ENCODE data around the gene PSMD3.
"Not testable (repeated sequence)": the region's sequence is repeated elsewhere in the genome, so short reads cannot be mapped to it uniquely, and the experiment has no call there.

The PSMD3 gene

GRCh38 chr17:39996800-39997199, 16.2 kb downstream of the PSMD3 start:
- DNase-seq (ENCODE audit: low spot score): no peak
- FAIRE-seq: no peak

DNA sequence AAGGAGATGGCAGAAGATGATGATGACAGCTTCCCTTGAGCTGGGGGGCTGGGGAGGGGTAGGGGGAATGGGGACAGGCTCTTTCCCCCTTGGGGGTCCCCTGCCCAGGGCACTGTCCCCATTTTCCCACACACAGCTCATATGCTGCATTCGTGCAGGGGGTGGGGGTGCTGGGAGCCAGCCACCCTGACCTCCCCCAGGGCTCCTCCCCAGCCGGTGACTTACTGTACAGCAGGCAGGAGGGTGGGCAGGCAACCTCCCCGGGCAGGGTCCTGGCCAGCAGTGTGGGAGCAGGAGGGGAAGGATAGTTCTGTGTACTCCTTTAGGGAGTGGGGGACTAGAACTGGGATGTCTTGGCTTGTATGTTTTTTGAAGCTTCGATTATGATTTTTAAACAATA, 16.9 kb downstream of the PSMD3 start:
- FAIRE-seq (no peak), DNase-seq (ENCODE audit: low spot score) (no peak)

GRCh38 chr17:39999067-39999466, 18.5 kb downstream of the PSMD3 start:
- DNase-seq (ENCODE audit: low spot score) (no peak), FAIRE-seq (no peak)

- DNase-seq (ENCODE audit: low spot score) (no peak), FAIRE-seq (no peak)
These were observed 19.6 kb downstream of the PSMD3 start for GRCh38 chr17:40000161-40000560.

GRCh38 chr17:40001335-40001734, 20.7 kb downstream of the PSMD3 start:
- not testable (repeated sequence) for DNase-seq (ENCODE audit: low spot score); FAIRE-seq

DNA sequence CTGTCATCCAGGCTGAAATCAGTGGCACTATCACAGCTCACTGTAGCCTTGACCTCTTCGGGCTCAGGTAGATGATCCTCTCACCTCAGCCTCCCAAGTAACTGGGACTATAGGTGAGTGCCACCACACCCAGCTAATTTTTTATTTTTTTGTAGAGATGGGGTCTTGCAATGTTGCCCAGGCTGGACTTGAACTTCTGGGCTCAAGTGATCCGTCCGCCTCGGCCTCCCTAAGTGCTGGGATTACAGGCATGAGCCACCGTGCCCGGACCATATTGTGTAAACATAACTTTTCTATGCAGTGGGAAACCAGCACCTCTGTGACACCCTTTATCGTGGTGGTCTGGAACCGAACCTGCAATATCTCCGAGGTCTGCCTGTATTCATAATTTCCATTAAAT, 23.5 kb downstream of the PSMD3 start:
- DNase-seq (ENCODE audit: low spot score) (no peak), FAIRE-seq (no peak)

DNA sequence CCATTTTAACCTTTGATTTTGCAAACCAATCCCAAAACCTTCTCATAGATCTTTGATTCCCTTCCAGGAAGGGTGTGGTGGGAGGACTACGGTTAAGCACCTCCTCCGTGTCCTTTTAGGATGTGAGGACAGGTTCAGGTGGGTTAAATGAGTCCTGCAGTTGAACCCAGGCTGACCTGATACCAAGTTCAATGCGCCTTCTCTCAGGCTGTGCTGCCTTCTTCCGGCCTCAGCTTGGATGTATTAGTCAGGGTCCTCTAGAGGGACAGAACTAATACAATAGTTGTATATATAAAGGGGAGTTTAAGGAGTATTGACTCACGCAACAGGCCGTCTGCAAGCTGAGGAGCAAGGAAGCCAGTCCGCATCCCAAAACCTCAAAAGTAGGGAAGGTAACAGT, 24.1 kb downstream of the PSMD3 start:
- no peak for FAIRE-seq

DNA sequence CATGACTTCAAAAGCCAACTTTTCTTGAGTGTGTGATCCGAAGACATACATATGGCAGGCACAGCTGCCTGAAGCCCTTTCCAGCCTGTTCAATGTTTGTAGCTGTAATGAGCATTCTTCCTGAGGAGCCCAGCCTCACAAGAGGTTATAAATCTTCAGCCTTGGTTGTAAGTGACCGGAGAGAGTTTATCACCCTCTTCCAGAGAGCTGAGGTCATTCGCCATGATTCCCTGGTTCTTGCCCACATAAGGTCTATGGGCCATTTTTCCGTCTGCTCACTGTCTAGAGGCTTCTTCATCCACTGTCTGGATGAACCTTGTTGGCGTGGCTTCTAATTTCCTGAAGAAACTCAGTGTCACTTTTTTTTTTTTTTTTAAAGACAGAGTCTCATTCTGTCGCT, 24.9 kb downstream of the PSMD3 start:
- FAIRE-seq (no peak), DNase-seq (ENCODE audit: low spot score) (no peak)

More for the DNA sequence above, 24.1 kb downstream of the PSMD3 start:
- DNase-seq (ENCODE audit: low spot score): no peak

DNA sequence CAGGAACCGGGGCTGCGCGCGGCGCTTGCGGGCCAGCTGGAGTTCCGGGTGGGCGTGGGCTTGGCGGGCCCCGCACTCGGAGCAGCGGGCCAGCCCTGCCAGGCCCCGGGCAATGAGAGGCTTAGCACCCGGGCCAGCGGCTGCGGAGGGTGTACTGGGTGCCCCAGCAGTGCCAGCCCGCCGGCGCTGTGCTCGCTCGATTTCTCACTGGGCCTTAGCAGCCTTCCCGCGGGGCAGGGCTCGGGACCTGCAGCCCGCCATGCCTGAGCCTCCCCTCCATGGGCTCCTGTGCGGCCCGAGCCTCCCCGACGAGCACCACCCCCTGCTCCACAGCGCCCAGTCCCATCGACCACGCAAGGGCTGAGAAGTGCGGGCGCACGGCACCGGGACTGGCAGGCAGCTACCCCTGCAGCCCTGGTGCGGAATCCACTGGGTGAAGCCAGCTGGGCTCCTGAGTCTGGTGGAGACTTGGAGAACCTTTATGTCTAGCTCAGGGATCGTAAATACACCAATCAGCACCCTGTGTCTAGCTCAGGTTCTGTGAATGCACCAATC, 30.4 kb downstream of the PSMD3 start:
- FAIRE-seq; DNase-seq (ENCODE audit: low spot score): not testable (repeated sequence)

DNA sequence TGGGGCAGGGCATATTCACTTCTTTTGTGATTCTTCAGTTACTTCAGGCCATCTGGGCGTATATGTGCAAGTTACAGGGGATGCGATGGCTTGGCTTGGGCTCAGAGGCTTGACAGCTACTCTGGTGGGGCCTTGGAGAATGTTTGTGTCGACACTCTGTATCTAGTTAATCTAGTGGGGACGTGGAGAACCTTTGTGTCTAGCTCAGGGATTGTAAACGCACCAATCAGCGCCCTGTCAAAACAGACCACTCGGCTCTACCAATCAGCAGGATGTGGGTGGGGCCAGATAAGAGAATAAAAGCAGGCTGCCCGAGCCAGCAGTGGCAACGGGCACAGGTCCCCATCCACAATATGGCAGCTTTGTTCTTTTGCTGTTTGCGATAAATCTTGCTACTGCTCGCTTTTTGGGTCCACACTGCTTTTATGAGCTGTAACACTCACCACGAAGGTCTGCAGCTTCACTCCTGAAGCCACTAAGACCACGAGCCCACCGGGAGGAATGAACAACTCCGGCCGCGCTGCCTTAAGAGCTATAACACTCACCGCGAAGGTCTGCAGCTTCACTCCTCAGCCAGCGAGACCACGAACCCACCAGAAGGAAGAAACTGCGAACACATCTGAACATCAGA, 31.5 kb downstream of the PSMD3 start:
- not testable (repeated sequence) for DNase-seq (ENCODE audit: low spot score); FAIRE-seq

DNA sequence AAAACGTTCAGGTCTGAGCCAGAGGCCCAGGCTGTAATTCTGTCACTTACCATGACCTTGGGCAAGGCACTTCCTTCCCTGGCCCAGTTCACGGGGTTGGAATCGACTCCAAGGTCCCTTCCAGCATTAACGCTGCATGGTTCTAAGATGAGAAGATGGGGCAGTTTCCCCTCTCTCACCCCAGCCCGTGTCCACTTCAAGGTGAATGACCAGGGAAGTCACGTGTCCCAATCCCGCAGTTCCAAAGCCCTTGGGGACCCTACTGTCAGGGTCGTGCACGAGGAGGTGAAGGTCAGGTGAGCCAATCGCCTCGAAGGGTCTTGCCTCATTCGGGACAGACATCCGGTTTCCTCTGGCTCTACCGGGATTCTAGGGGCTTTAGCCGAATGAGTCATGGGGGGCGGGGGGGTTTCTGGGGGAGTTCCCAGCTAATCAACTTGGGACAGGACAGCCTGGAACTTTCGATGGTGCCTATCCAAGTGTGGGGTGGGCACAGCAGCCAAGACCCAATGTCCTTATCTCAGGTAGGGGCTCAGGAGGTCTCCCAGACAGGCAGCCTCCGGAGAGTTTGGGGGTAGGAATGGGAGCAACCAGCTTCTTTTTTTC, 33.9 kb downstream of the PSMD3 start:
- DNase-seq (ENCODE audit: low spot score) (no peak), FAIRE-seq (no peak)

DNA sequence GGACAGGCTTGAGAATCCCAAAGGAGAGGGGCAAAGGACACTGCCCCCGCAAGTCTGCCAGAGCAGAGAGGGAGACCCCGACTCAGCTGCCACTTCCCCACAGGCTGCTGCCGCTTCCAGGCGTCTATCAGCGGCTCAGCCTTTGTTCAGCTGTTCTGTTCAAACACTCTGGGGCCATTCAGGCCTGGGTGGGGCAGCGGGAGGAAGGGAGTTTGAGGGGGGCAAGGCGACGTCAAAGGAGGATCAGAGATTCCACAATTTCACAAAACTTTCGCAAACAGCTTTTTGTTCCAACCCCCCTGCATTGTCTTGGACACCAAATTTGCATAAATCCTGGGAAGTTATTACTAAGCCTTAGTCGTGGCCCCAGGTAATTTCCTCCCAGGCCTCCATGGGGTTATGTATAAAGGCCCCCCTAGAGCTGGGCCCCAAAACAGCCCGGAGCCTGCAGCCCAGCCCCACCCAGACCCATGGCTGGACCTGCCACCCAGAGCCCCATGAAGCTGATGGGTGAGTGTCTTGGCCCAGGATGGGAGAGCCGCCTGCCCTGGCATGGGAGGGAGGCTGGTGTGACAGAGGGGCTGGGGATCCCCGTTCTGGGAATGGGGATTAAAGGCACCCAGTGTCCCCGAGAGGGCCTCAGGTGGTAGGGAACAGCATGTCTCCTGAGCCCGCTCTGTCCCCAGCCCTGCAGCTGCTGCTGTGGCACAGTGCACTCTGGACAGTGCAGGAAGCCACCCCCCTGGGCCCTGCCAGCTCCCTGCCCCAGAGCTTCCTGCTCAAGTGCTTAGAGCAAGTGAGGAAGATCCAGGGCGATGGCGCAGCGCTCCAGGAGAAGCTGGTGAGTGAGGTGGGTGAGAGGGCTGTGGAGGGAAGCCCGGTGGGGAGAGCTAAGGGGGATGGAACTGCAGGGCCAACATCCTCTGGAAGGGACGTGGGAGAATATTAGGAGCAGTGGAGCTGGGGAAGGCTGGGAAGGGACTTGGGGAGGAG, 34.7 kb downstream of the PSMD3 start, which contains the start of gene CSF3:
CSF3 (plus strand) TSS at position 436 of the 993 bp plus-strand sequence; CDS start at position 471, 35 bp downstream.
- no peak for FAIRE-seq

GRCh38 chr17:40015998-40016985, 35.7 kb downstream of the PSMD3 start:
- no peak for FAIRE-seq
- DNase-seq (ENCODE audit: low spot score): no peak

More for the DNA sequence above, 34.7 kb downstream of the PSMD3 start, which contains the start of gene CSF3:
- no peak for DNase-seq (ENCODE audit: low spot score)

GRCh38 chr17:40017422-40018080, 36.9 kb downstream of the PSMD3 start:
- FAIRE-seq (no peak), DNase-seq (ENCODE audit: low spot score) (no peak)

DNA sequence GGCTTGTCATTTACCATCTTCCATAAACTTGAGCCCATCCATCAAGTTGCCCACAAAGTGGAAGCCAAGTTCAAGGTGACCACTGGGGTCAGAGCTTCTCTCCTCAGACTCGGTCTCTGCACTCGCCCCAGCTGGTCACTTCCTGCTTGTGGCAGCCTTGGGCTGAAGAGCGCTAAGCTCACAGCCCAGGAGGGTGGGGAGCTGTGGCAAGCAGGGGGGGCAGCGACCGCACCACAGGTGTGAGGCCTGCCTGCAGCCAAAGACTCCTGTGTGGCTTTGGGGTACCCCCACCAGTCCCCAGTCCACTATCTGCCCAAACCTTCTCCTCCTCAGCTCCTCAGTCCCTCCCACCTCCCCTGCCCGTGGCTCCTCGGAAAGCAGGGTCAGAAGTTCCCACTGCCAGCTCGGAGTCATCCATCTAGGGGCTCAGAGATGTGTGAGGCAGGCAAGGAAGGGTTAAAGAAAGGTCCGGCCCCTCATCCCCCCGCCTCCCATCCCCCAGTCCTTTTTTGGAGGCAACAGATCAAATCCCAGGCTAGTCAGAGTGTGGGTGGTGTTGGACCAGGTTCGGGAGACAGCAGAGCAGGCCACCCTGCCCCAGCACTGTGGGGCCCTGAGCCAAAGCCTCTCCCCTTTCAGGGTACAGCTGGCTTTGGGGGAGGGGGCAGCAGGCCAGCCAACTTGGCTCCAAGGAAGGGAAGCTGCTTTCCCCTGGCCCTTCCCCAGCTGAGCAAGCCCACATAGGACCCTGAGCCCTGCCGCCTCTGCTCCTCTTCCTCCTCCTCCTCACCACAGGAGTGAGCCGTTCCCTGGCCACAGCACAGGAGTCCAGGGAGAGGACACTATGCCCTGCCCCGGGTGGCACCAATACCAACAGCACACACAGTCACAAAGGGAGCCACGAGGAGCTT, 37.9 kb downstream of the PSMD3 start:
- no peak for FAIRE-seq
- DNase-seq (ENCODE audit: low spot score): no peak

GRCh38 chr17:40019140-40019991, 38.8 kb downstream of the PSMD3 start:
- FAIRE-seq: no peak
- no peak for DNase-seq (ENCODE audit: low spot score)

DNA sequence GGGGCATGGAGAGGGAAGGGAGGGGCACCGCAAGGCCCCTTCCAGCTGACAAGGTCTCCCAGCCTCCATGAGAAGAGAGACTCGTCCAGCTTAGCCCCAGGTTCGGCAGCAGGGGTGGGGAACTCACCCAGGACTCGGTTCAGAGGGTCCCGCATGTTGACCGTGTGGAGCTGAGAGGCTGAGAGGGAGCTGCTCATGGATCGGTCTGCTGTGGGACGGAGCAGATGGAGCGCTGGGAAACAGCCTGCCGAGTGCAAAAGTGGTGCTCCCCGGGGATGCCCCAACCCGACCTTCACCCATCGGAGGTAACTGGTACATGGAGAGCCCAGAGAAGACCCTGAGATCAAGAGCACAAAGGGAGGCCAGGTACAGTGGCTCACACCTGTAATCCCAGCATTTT, 39.5 kb downstream of the PSMD3 start:
- DNase-seq (ENCODE audit: low spot score) (no peak), FAIRE-seq (no peak)

DNA sequence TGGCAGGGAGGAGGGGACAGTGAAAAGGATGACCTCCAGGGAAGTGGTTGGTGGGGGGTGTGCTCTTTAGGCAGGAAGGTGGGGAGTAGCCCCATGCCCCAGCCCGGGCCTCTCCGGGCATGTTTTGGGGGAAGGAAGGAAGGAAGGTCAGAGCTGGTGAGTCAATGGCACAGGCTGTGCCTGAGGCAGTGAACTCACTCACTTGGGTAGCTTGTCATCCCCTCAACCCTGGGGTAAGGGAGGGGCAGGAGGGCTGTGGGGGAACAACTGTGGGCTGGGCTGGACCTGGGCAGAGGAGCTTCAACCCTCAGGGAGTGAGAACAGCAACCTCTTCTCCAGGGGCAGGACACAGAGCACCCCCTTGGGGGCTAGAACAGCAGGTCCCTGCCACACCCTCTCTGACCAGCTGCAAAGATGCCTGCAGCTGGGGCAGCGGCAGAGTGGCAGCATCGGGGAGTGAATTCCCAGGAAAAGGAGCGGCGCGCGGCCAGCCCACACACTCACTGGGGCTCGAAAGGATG, 40.9 kb downstream of the PSMD3 start:
- DNase-seq (ENCODE audit: low spot score) (peak; percentile 70), FAIRE-seq (no peak)
